HepG2 (cell line): ENCODE measurements around the gene CBFA2T2. TPM values are rescaled to one million over a fixed set of nuclear protein-coding genes. Genes with fewer than 3 reads are reported as not detected.
A peak's percentile ranks its signal among the peaks of the same experiment; 100 is the strongest.

Experiments
- AGO1 ChIP-seq: fragments of 200-400 bp; formaldehyde crosslinking; IDR thresholded peaks from 2 replicates; pipeline ENCODE4 v1.6.1; 2017; ENCODE audit warnings: mild to moderate bottlenecking, low read depth, low read length, moderate library complexity; ENCODE audit not compliant: poor library complexity, severe bottlenecking
- AGO2 ChIP-seq: fragments of 200-400 bp; formaldehyde crosslinking; optimal IDR thresholded peaks from 2 replicates; pipeline ENCODE3; 2017; ENCODE audit warnings: mild to moderate bottlenecking, low read depth, low read length, moderate library complexity
- AKAP8 ChIP-seq: sonication (generic); formaldehyde crosslinking; IDR thresholded peaks from 2 replicates; pipeline ENCODE4 v1.5.1; 2020; ENCODE audit warnings: mild to moderate bottlenecking, missing genetic modification reagents
- DZIP1 ChIP-seq: sonication (generic); formaldehyde crosslinking; IDR thresholded peaks from 2 replicates; pipeline ENCODE4 v1.5.0; 2020; ENCODE audit warnings: mild to moderate bottlenecking, missing genetic modification reagents
- HNRNPL ChIP-seq: fragments of 200-400 bp; formaldehyde crosslinking; IDR thresholded peaks from 2 replicates; pipeline ENCODE4 v1.6.1; 2017; ENCODE audit warnings: mild to moderate bottlenecking, low read depth, low read length
- RBM39 ChIP-seq: fragments of 200-400 bp; formaldehyde crosslinking; IDR thresholded peaks from one replicate; pipeline ENCODE4 v1.6.1; 2018; ENCODE audit warnings: antibody characterized with exemption, mild to moderate bottlenecking, low read depth, low read length; ENCODE audit not compliant: poor library complexity, severe bottlenecking
- ZNF34 ChIP-seq: sonication (generic); formaldehyde crosslinking; IDR thresholded peaks from 2 replicates; pipeline ENCODE4 v1.4.0; 2020; ENCODE audit warnings: mild to moderate bottlenecking, missing genetic modification reagents, borderline replicate concordance
- ZNF550 ChIP-seq: sonication (generic); formaldehyde crosslinking; IDR thresholded peaks from 2 replicates; pipeline ENCODE4 v1.4.0; 2020; ENCODE audit warnings: mild to moderate bottlenecking, missing genetic modification reagents, borderline replicate concordance
- polyA plus RNA-seq, 8 experiments: library from polyadenylated mRNA; depleted of rRNA in 3 of 8; stranded (reverse) in 7 of 8; unstranded in 1 of 8; fragments of >200 nt; fragmentation: Illumina TruSeq in 4 of 8; extraction: Trizol in 4 of 8; gene quantifications; 2 replicates each; pipeline versions ENCODE4 v1.2.1 to v1.2.3, GENCODE V29; 2011 to 2016; ENCODE audit warnings: low read depth in 4 of 8, missing spikeins in 1 of 8, mixed read lengths in 1 of 8; ENCODE audit not compliant: insufficient read depth in 1 of 8
- total RNA-seq, 5 experiments: library from RNA; depleted of rRNA; stranded (reverse); fragments of >200 nt; fragmentation: Illumina TruSeq; extraction: Trizol; gene quantifications; 2 replicates each; pipeline ENCODE4 v1.2.3, GENCODE V29; 2016; ENCODE audit warnings: low read depth in 1 of 5

The CBFA2T2 gene
- total and polyA plus RNA-seq, 2 of the 13 experiments (the other 11 are each of a cell fraction or from before 2014, with no cell fraction given): 6.3 to 21.2 TPM

- TF ChIP-seq RBM39: peak; percentile 18
- 0 out of 2 replicates have a peak, but pooled peaks have one; percentile 48 for TF ChIP-seq HNRNPL
- peak; percentile 28 for TF ChIP-seq AGO1
- TF ChIP-seq ZNF550 (CRISPR knock-in tag): no peak
- TF ChIP-seq AKAP8 (CRISPR knock-in tag): 0 out of 2 replicates have a peak, but pooled peaks have one; percentile 20
- 0 out of 2 replicates have a peak, but pooled peaks have one; percentile 15 for TF ChIP-seq DZIP1 (CRISPR knock-in tag)
- TF ChIP-seq ZNF34: no peak
- TF ChIP-seq AGO2: peak; percentile 75
- TF ChIP-seq, all 625 proteins: peak for 11
Observed at GRCh38 chr20:33656010-33656782, 166.3 kb downstream of the CBFA2T2 start (continued).
